ENCODE measurements around the gene SPTLC1. TPM values are rescaled to one million over a fixed set of nuclear protein-coding genes. Genes with fewer than 3 reads are reported as not detected.

SPTLC1 gene
- total and polyA plus RNA-seq, 5 donors from 2014 or later: 44.0 to 51.2 (median 48.3) TPM

GRCh38 chr9:92055624-92056023 lies 59.6 kb downstream of the SPTLC1 start:
- H3K9me3 ChIP-seq (ENCODE audit: control insufficient read depth in 2 of 2, low read length in 2 of 2): peaks cover 0 to under 1% of the 10 kb centered on the region in 2 experiments
- Mint-ChIP-seq H3K9me3 (peaks cover 0 to 4% (median 1%) of the 10 kb centered on the region in 7 donors), H3K36me3 (peaks cover 73% of the 10 kb centered on the region), H3K27ac (no peak overlapping the region), H3K4me1 (peaks cover 19 to 31% (median 25%) of the 10 kb centered on the region in 4 donors), H3K27me3 (no peaks in the 10 kb centered on the region), H3K4me3 (no peak overlapping the region)
- peaks cover 58% of the 10 kb centered on the region for H3K36me3 ChIP-seq (ENCODE audit: control insufficient read depth, insufficient read depth, low read length)
- no peak overlapping the region for H3K4me3 ChIP-seq (ENCODE audit: low read depth, low read length)
- H3K27me3 ChIP-seq (ENCODE audit: control insufficient read depth, insufficient read depth, low read length): no peaks in the 10 kb centered on the region
- H3K4me1 ChIP-seq (ENCODE audit: control insufficient read depth, insufficient read depth, low read length, poor library complexity, severe bottlenecking): peaks cover 4% of the 10 kb centered on the region
- ATAC-seq (ENCODE audit: low read depth in 2 of 2) (no peak), DNase-seq (no peak)
- no peak overlapping the region for H3K27ac ChIP-seq (ENCODE audit: insufficient read depth, low read length, poor library complexity, severe bottlenecking)

GRCh38 chr9:92048924-92049625 lies 66.1 kb downstream of the SPTLC1 start:
- no peaks in the 10 kb centered on the region for H3K27me3 Mint-ChIP-seq

GRCh38 chr9:92047500-92047899 lies 67.7 kb downstream of the SPTLC1 start:
- Mint-ChIP-seq H3K36me3 (peaks cover 85% of the 10 kb centered on the region), H3K9me3 (peaks cover 1 to 22% (median 9%) of the 10 kb centered on the region in 7 donors), H3K4me3 (no peak overlapping the region), H3K27ac (no peak overlapping the region), H3K27me3 (no peaks in the 10 kb centered on the region), H3K4me1 (peaks cover 0 to 5% (median 0%) of the 10 kb centered on the region in 4 donors)
- no peak overlapping the region for H3K27ac ChIP-seq (ENCODE audit: insufficient read depth, low read length, poor library complexity, severe bottlenecking)
- peaks cover 86% of the 10 kb centered on the region for H3K36me3 ChIP-seq (ENCODE audit: control insufficient read depth, insufficient read depth, low read length)
- H3K9me3 ChIP-seq (ENCODE audit: control insufficient read depth in 2 of 2, low read length in 2 of 2): peaks cover 9% of the 10 kb centered on the region in 2 experiments
- H3K4me1 ChIP-seq (ENCODE audit: control insufficient read depth, insufficient read depth, low read length, poor library complexity, severe bottlenecking): no peaks in the 10 kb centered on the region
- no peak overlapping the region for H3K4me3 ChIP-seq (ENCODE audit: low read depth, low read length)
- H3K27me3 ChIP-seq (ENCODE audit: control insufficient read depth, insufficient read depth, low read length): no peaks in the 10 kb centered on the region
- DNase-seq (no peak), ATAC-seq (ENCODE audit: low read depth in 2 of 2) (no peak)

More at GRCh38 chr9:92048924-92049625, 66.1 kb downstream of the SPTLC1 start:
- no peak overlapping the region for H3K27ac ChIP-seq (ENCODE audit: insufficient read depth, low read length, poor library complexity, severe bottlenecking)
- peaks cover 84% of the 10 kb centered on the region for H3K36me3 ChIP-seq (ENCODE audit: control insufficient read depth, insufficient read depth, low read length)
- H3K9me3 ChIP-seq (ENCODE audit: control insufficient read depth in 2 of 2, low read length in 2 of 2): no peaks in the 10 kb centered on the region
- peaks cover 82% of the 10 kb centered on the region for H3K36me3 Mint-ChIP-seq
- H3K9me3 Mint-ChIP-seq: peaks cover 0 to 7% (median 0%) of the 10 kb centered on the region in 7 donors
- no peaks in the 10 kb centered on the region for H3K27me3 ChIP-seq (ENCODE audit: control insufficient read depth, insufficient read depth, low read length)
- ATAC-seq (ENCODE audit: low read depth in 2 of 2) (no peak), DNase-seq (no peak)
- H3K4me3 ChIP-seq (ENCODE audit: low read depth, low read length): no peak overlapping the region
- peaks cover 0 to 7% (median 0%) of the 10 kb centered on the region in 4 donors for H3K4me1 Mint-ChIP-seq
- H3K4me1 ChIP-seq (ENCODE audit: control insufficient read depth, insufficient read depth, low read length, poor library complexity, severe bottlenecking): no peaks in the 10 kb centered on the region
- H3K27ac Mint-ChIP-seq: peak overlapping the region in 1 of 3 donors; percentile 46
- no peak overlapping the region for H3K4me3 Mint-ChIP-seq

- Mint-ChIP-seq H3K36me3 (peaks cover 87% of the 10 kb centered on the region), H3K4me3 (no peak overlapping the region), H3K4me1 (peaks cover 0 to 5% (median 0%) of the 10 kb centered on the region in 4 donors), H3K9me3 (peaks cover 5 to 30% (median 15%) of the 10 kb centered on the region in 7 donors), H3K27ac (no peak overlapping the region), H3K27me3 (no peaks in the 10 kb centered on the region)
- ATAC-seq (ENCODE audit: low read depth in 2 of 2): no peak
- no peaks in the 10 kb centered on the region for H3K4me1 ChIP-seq (ENCODE audit: control insufficient read depth, insufficient read depth, low read length, poor library complexity, severe bottlenecking)
- H3K27ac ChIP-seq (ENCODE audit: insufficient read depth, low read length, poor library complexity, severe bottlenecking): no peak overlapping the region
- DNase-seq: no peak
- peaks cover 17% of the 10 kb centered on the region in 2 experiments for H3K9me3 ChIP-seq (ENCODE audit: control insufficient read depth in 2 of 2, low read length in 2 of 2)
- H3K27me3 ChIP-seq (ENCODE audit: control insufficient read depth, insufficient read depth, low read length): no peaks in the 10 kb centered on the region
- peaks cover 94% of the 10 kb centered on the region for H3K36me3 ChIP-seq (ENCODE audit: control insufficient read depth, insufficient read depth, low read length)
- H3K4me3 ChIP-seq (ENCODE audit: low read depth, low read length): no peak overlapping the region
These were observed 68.5 kb downstream of the SPTLC1 start for GRCh38 chr9:92046676-92047075.

GRCh38 chr9:92044936-92045335 lies 70.3 kb downstream of the SPTLC1 start:
- H3K9me3 ChIP-seq (ENCODE audit: control insufficient read depth in 2 of 2, low read length in 2 of 2): peaks cover 21 to 22% of the 10 kb centered on the region in 2 experiments
- ATAC-seq (ENCODE audit: low read depth in 2 of 2) (no peak), DNase-seq (no peak)
- Mint-ChIP-seq H3K27ac (no peak overlapping the region), H3K4me3 (no peak overlapping the region), H3K27me3 (no peaks in the 10 kb centered on the region), H3K36me3 (peaks cover 80% of the 10 kb centered on the region), H3K9me3 (peaks cover 5 to 30% (median 15%) of the 10 kb centered on the region in 7 donors), H3K4me1 (peaks cover 0 to 5% (median 0%) of the 10 kb centered on the region in 4 donors)
- no peaks in the 10 kb centered on the region for H3K27me3 ChIP-seq (ENCODE audit: control insufficient read depth, insufficient read depth, low read length)
- no peaks in the 10 kb centered on the region for H3K4me1 ChIP-seq (ENCODE audit: control insufficient read depth, insufficient read depth, low read length, poor library complexity, severe bottlenecking)
- H3K4me3 ChIP-seq (ENCODE audit: low read depth, low read length): no peak overlapping the region
- peaks cover 90% of the 10 kb centered on the region for H3K36me3 ChIP-seq (ENCODE audit: control insufficient read depth, insufficient read depth, low read length)
- H3K27ac ChIP-seq (ENCODE audit: insufficient read depth, low read length, poor library complexity, severe bottlenecking): no peak overlapping the region

- Mint-ChIP-seq H3K9me3 (peaks cover 5 to 30% (median 15%) of the 10 kb centered on the region in 7 donors), H3K4me3 (no peak overlapping the region), H3K36me3 (peaks cover 72% of the 10 kb centered on the region), H3K27ac (no peak overlapping the region), H3K27me3 (no peaks in the 10 kb centered on the region), H3K4me1 (no peaks in the 10 kb centered on the region)
- H3K27ac ChIP-seq (ENCODE audit: insufficient read depth, low read length, poor library complexity, severe bottlenecking): no peak overlapping the region
- H3K4me3 ChIP-seq (ENCODE audit: low read depth, low read length): no peak overlapping the region
- no peak for ATAC-seq (ENCODE audit: low read depth in 2 of 2)
- H3K9me3 ChIP-seq (ENCODE audit: control insufficient read depth in 2 of 2, low read length in 2 of 2): peaks cover 21 to 22% of the 10 kb centered on the region in 2 experiments
- peaks cover 83% of the 10 kb centered on the region for H3K36me3 ChIP-seq (ENCODE audit: control insufficient read depth, insufficient read depth, low read length)
- no peaks in the 10 kb centered on the region for H3K4me1 ChIP-seq (ENCODE audit: control insufficient read depth, insufficient read depth, low read length, poor library complexity, severe bottlenecking)
- no peaks in the 10 kb centered on the region for H3K27me3 ChIP-seq (ENCODE audit: control insufficient read depth, insufficient read depth, low read length)
- no peak for DNase-seq
These were observed 72.2 kb downstream of the SPTLC1 start for GRCh38 chr9:92043002-92043401.

GRCh38 chr9:92042260-92042659 lies 73.0 kb downstream of the SPTLC1 start:
- peaks cover 83% of the 10 kb centered on the region for H3K36me3 ChIP-seq (ENCODE audit: control insufficient read depth, insufficient read depth, low read length)
- DNase-seq: no peak
- ATAC-seq (ENCODE audit: low read depth in 2 of 2): no peak
- no peaks in the 10 kb centered on the region for H3K4me1 ChIP-seq (ENCODE audit: control insufficient read depth, insufficient read depth, low read length, poor library complexity, severe bottlenecking)
- peaks cover 73% of the 10 kb centered on the region for H3K36me3 Mint-ChIP-seq
- no peaks in the 10 kb centered on the region for H3K27me3 ChIP-seq (ENCODE audit: control insufficient read depth, insufficient read depth, low read length)
- H3K9me3 Mint-ChIP-seq: peaks cover 5 to 30% (median 15%) of the 10 kb centered on the region in 7 donors
- H3K4me3 ChIP-seq (ENCODE audit: low read depth, low read length): no peak overlapping the region
- H3K27ac ChIP-seq (ENCODE audit: insufficient read depth, low read length, poor library complexity, severe bottlenecking): no peak overlapping the region
- no peak overlapping the region for H3K4me3 Mint-ChIP-seq
- H3K27ac Mint-ChIP-seq: no peak overlapping the region
- H3K27me3 Mint-ChIP-seq: no peaks in the 10 kb centered on the region
- peaks cover 21 to 22% of the 10 kb centered on the region in 2 experiments for H3K9me3 ChIP-seq (ENCODE audit: control insufficient read depth in 2 of 2, low read length in 2 of 2)
- no peaks in the 10 kb centered on the region for H3K4me1 Mint-ChIP-seq

- peaks cover 0 to 1% (median 0%) of the 10 kb centered on the region in 7 donors for H3K9me3 Mint-ChIP-seq
- peak overlapping the region in 1 of 3 donors; percentile 44 for H3K27ac Mint-ChIP-seq
- H3K36me3 ChIP-seq (ENCODE audit: control insufficient read depth, insufficient read depth, low read length): peaks cover 79% of the 10 kb centered on the region
- no peak overlapping the region for H3K27ac ChIP-seq (ENCODE audit: insufficient read depth, low read length, poor library complexity, severe bottlenecking)
- H3K9me3 ChIP-seq (ENCODE audit: control insufficient read depth in 2 of 2, low read length in 2 of 2): peaks cover 4 to 6% of the 10 kb centered on the region in 2 experiments
- ATAC-seq (ENCODE audit: low read depth in 2 of 2) (no peak), DNase-seq (no peak)
- no peak overlapping the region for H3K4me3 Mint-ChIP-seq
- no peaks in the 10 kb centered on the region for H3K4me1 ChIP-seq (ENCODE audit: control insufficient read depth, insufficient read depth, low read length, poor library complexity, severe bottlenecking)
- H3K36me3 Mint-ChIP-seq: peaks cover 55% of the 10 kb centered on the region
- H3K4me1 Mint-ChIP-seq: no peaks in the 10 kb centered on the region
- H3K27me3 Mint-ChIP-seq: no peaks in the 10 kb centered on the region
- no peaks in the 10 kb centered on the region for H3K27me3 ChIP-seq (ENCODE audit: control insufficient read depth, insufficient read depth, low read length)
- no peak overlapping the region for H3K4me3 ChIP-seq (ENCODE audit: low read depth, low read length)
These were observed 78.5 kb downstream of the SPTLC1 start for GRCh38 chr9:92036756-92037155.

Data from CD4-positive, CD25-positive, alpha-beta regulatory T cell (primary cell).